Fibroblast of mammary gland (primary cell): ENCODE data around the gene SLF1.

Source experiments
- DNase-seq: peaks from one replicate; pipeline ENCODE4 v3.0.0-alpha.2; 2010; ENCODE audit warnings: low read depth
- H3K4me3 ChIP-seq: 2 replicates; pipeline ENCODE4 v1.5.1; 2011; ENCODE audit warnings: low read depth, mild to moderate bottlenecking, low read length, moderate library complexity; ENCODE audit not compliant: control insufficient read depth
- TF ChIP-seq, protein P1 (sequence below): conservative IDR thresholded peaks from 2 replicates; pipeline ENCODE4 v1.5.1; 2011; ENCODE audit warnings: low read depth, low read length, inconsistent platforms; ENCODE audit not compliant: control insufficient read depth, insufficient read depth

SLF1 gene

DNA sequence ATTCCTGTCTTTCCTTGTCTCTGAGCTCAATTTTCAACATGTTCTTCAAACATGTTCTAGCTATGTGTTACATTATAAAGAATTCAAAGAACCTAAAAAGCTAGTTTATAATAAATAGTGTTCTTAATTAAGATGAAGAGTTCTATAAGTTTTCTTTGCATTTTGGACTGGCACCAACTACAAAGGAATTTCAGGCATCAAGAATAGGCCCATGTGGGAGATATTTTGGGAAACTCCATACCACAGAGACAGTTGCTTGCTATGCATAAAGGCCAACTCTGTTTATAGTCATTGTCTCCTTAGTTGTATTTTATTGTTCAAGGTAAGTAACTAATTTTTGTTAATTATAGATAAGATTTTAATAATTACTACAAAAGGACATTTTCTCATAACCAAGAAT is 4.5 kb downstream of the SLF1 start:
- TF ChIP-seq, protein P1, sequence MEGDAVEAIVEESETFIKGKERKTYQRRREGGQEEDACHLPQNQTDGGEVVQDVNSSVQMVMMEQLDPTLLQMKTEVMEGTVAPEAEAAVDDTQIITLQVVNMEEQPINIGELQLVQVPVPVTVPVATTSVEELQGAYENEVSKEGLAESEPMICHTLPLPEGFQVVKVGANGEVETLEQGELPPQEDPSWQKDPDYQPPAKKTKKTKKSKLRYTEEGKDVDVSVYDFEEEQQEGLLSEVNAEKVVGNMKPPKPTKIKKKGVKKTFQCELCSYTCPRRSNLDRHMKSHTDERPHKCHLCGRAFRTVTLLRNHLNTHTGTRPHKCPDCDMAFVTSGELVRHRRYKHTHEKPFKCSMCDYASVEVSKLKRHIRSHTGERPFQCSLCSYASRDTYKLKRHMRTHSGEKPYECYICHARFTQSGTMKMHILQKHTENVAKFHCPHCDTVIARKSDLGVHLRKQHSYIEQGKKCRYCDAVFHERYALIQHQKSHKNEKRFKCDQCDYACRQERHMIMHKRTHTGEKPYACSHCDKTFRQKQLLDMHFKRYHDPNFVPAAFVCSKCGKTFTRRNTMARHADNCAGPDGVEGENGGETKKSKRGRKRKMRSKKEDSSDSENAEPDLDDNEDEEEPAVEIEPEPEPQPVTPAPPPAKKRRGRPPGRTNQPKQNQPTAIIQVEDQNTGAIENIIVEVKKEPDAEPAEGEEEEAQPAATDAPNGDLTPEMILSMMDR: no peak
- H3K4me3 ChIP-seq: no peak overlapping the region
- no peak for DNase-seq

DNA sequence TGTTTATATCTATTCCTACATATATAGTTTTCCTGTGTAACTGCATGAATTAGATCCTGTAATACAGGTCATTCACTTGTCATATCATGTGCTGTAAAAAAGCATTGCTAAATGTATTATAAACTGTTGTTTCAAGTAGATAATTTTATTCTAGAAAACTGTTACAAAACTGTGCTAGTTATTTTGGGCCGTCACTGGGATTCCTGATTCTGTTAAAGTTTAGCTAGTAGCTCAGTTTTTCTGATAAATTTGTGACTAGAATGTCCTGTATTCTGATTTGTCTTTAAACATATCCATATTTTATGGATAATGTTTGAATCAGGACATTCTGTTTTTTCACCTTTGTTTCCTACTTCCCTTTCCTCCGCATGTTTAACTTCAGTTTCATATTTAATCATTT is 5.4 kb downstream of the SLF1 start:
- no peak for DNase-seq
- no peak overlapping the region for H3K4me3 ChIP-seq
- TF ChIP-seq, protein P1: no peak

DNA sequence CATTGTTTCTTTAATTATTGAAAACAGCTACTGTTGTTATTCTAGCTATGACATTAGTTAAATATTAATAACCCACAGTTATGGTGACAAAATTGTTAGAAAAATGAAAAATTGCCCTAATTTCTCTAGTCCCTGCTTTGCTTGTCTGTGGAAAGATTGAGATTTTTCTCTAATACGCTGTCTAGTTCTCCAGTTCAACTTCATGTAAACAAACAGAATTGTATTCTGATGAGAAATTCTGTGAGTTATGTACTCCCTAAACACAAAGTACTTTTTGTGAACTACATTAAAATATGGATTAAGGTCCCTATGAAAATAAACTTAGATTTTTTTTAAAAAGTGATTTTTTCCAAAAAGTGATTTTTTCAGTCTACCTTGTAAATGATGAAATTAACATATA is 8.7 kb downstream of the SLF1 start:
- no peak overlapping the region for H3K4me3 ChIP-seq
- TF ChIP-seq, protein P1: no peak
- no peak for DNase-seq

DNA sequence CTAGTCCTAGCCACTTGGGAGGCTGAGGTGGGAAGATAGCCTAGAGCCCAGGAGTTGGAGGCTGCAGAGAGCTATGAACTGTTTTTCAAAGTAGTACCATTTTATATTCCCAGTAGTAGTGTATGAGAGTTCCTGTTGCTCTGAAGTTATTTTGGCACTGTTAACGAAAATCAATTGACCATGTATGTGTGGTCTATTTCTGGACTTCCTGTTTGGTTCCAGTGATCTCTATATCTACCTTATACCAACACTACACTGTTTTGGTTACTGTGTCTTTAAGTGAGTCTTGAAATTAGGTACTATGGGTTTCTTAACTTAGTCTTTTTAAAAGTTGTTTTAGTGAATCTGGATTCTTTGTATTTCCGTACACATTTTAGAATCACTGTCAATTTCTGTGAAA is 13.6 kb downstream of the SLF1 start:
- TF ChIP-seq, protein P1: no peak
- H3K4me3 ChIP-seq: no peak overlapping the region
- no peak for DNase-seq

DNA sequence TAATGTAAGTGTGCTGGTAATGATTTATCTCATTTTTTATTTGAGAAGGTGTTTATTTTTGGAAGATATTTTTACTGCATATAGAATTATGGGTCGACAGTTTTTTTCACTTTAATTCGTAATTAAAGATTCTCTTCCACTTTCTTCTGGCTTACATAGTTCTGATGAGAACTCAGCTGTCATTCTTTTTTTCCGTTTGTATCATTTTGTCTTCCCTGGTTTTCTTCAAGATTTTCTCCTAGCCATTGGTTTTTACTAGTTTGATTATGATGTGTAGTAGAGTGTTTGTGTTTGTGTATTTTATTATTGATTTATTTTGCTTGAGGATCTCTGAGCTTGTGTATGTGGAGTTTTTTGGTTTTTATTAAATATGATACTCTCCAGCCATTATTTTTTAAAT is 21.7 kb downstream of the SLF1 start:
- H3K4me3 ChIP-seq: no peak overlapping the region
- TF ChIP-seq, protein P1: no peak
- no peak for DNase-seq

DNA sequence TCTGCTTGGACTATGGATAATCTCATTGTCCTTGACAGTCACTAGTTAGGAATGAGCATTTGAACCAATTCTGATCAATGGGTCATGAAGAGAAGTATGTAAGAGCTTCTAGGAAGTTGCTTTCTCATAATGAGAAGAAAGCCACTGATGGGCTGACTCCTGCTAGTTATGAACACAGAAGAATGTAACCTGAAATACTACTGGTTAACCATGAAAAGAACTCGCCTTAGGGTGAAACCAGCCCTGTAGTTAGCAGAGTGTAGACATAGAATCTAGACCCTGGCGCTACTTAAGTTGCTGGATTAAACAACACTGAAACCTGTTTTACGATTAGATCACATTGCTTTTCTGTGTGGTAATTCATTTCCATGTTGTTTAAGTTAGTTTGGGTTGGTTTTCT is 26.6 kb downstream of the SLF1 start:
- H3K4me3 ChIP-seq: no peak overlapping the region
- TF ChIP-seq, protein P1: no peak
- DNase-seq: no peak

DNA sequence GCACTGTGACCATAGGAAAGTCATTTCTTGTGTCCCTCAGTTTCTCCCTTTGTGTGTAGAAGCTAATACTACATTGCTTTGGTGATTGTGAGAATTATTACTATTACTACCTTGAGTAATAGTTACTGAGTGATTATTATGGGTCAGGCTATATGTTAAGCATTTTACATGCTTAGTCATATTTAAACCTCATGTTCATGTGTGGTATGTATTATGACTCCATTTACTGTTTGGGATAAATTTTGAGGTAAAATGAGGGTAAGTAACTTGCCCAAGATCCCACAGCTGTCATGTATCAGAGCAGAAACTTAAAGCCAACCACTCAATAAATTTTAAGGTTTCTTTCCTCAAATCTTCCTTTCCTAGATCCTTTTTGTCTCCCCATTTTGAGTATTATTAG is 28.3 kb downstream of the SLF1 start:
- no peak for DNase-seq
- no peak overlapping the region for H3K4me3 ChIP-seq
- TF ChIP-seq, protein P1: no peak
